ENCODE data around the gene FGF14. TPM values are rescaled to one million over a fixed set of nuclear protein-coding genes. Genes with fewer than 3 reads are reported as not detected.

FGF14 gene
- total and polyA plus RNA-seq, 8 donors: 0.42 to 2.4 (median 1.1) TPM

GRCh38 chr13:102136735-102137296 lies 265.0 kb downstream of the FGF14 start:
- Histone ChIP-seq H3K27ac (no peak overlapping the region), H3K27me3 (no peaks in the 10 kb centered on the region), H3K4me1 (no peaks in the 10 kb centered on the region), H3K4me3 (no peak overlapping the region), H3K36me3 (no peaks in the 10 kb centered on the region), H3K9me3 (no peaks in the 10 kb centered on the region)
- intact Hi-C loops (cut with DNase I): no loop called here
- DNase-seq: no peak
- WGBS, 2 donors: 28 to 30% methylated on average over 3 of the region's 3 CpGs
- no peak for ATAC-seq
- TF ChIP-seq CTCF (IDR thresholded peaks at IDR 0.05): no peak
- no peak for FAIRE-seq

- Histone ChIP-seq H3K36me3 (no peaks in the 10 kb centered on the region), H3K4me3 (no peak overlapping the region), H3K27me3 (no peaks in the 10 kb centered on the region), H3K4me1 (no peaks in the 10 kb centered on the region), H3K27ac (no peak overlapping the region), H3K9me3 (no peaks in the 10 kb centered on the region)
- no peak for FAIRE-seq
- no peak for DNase-seq
- TF ChIP-seq CTCF (IDR thresholded peaks at IDR 0.05): no peak
- ATAC-seq: no peak
- WGBS, 2 donors: 63 to 76% methylated on average over 3 of the region's 3 CpGs
- intact Hi-C loops (cut with DNase I): no loop called here
These were observed 269.0 kb downstream of the FGF14 start for GRCh38 chr13:102132777-102133295.

GRCh38 chr13:102131246-102131645 lies 270.6 kb downstream of the FGF14 start:
- ATAC-seq (no peak), FAIRE-seq (no peak), DNase-seq (no peak)
- no peak overlapping the region for H3K4me3 ChIP-seq
- WGBS, 2 donors: 80 to 85% methylated on average over 2 of the region's 2 CpGs
- intact Hi-C loops (cut with DNase I): no loop called here
- H3K27ac ChIP-seq: no peak overlapping the region
- no peaks in the 10 kb centered on the region for H3K9me3 ChIP-seq
- TF ChIP-seq CTCF (IDR thresholded peaks at IDR 0.05): no peak
- no peaks in the 10 kb centered on the region for H3K36me3 ChIP-seq
- no peaks in the 10 kb centered on the region for H3K27me3 ChIP-seq
- no peaks in the 10 kb centered on the region for H3K4me1 ChIP-seq

- Histone ChIP-seq H3K9me3 (no peaks in the 10 kb centered on the region), H3K27ac (no peak overlapping the region), H3K4me3 (no peak overlapping the region), H3K4me1 (no peaks in the 10 kb centered on the region), H3K27me3 (no peaks in the 10 kb centered on the region), H3K36me3 (no peaks in the 10 kb centered on the region)
- TF ChIP-seq CTCF (IDR thresholded peaks at IDR 0.05): no peak
- ATAC-seq (peak in 1 of 4 donors; percentile 79), DNase-seq (no peak), FAIRE-seq (no peak)
- 50 to 63% methylated on average over 4 of the region's 4 CpGs for WGBS, 2 donors
- intact Hi-C loops (cut with DNase I): no loop called here
These were observed 273.5 kb downstream of the FGF14 start for GRCh38 chr13:102128216-102128810.

- TF ChIP-seq CTCF (IDR thresholded peaks at IDR 0.05): no peak
- Histone ChIP-seq H3K27ac (no peak overlapping the region), H3K9me3 (no peaks in the 10 kb centered on the region), H3K4me3 (no peak overlapping the region), H3K27me3 (no peaks in the 10 kb centered on the region), H3K4me1 (no peaks in the 10 kb centered on the region), H3K36me3 (no peaks in the 10 kb centered on the region)
- ATAC-seq: no peak
- no peak for FAIRE-seq
- intact Hi-C loops (cut with DNase I): no loop called here
- DNase-seq: no peak
- WGBS, 2 donors: 69 to 74% methylated on average over 1 of the region's 1 CpG
These were observed 274.7 kb downstream of the FGF14 start for GRCh38 chr13:102127153-102127552.
